Epithelial cell of proximal tubule (primary cell): Measurements from ENCODE around the gene ARHGAP9. TPM values are rescaled to one million over a fixed set of nuclear protein-coding genes. Genes with fewer than 3 reads are reported as not detected.

ENCODE experiments used
- DNase-seq: peaks from one replicate; pipeline ENCODE4 v3.0.0-alpha.2; 2011; ENCODE audit warnings: low read depth
- H3K4me3 ChIP-seq: 2 replicates; pipeline ENCODE4 v1.5.1; 2011; ENCODE audit warnings: low read depth, mild to moderate bottlenecking, low read length
- CTCF ChIP-seq: conservative IDR thresholded peaks from 2 replicates; pipeline ENCODE4 v1.5.1; 2012; ENCODE audit warnings: low read depth, mild to moderate bottlenecking, low read length
- total RNA-seq: library from RNA; depleted of rRNA; stranded (reverse); fragments of >200 nt; gene quantifications from 2 replicates; pipeline ENCODE4 v1.2.3, GENCODE V29; 2015

ARHGAP9 gene
- total RNA-seq, 1 donor from 2014 or later: 0.29 TPM

DNA sequence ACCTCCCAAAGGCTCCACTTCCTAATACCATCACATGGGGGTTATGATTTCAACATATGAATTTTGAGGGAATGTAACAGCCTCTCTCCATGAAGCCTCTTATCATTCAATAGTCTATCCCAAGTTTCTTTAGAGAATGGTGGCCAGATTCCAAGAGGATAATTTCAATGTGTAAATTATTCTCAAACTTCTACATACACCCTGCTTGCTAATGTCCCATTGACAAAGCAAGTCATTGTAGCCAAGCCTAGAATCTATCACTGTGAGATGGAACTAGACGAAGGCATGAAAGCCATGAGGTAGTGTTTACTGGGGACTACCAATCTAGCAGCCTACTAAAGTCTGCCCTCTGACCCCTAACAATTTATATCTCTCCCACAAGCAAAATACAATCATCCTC lies 41.3 kb downstream of the ARHGAP9 start:
- no peak for DNase-seq
- TF ChIP-seq CTCF: no peak

GRCh38 chr12:57435293-57435692 lies 44.4 kb downstream of the ARHGAP9 start:
- no peak overlapping the region for H3K4me3 ChIP-seq
- no peak for DNase-seq
- TF ChIP-seq CTCF: no peak

More for the DNA sequence above, 41.3 kb downstream of the ARHGAP9 start:
- no peak overlapping the region for H3K4me3 ChIP-seq

- DNase-seq: no peak
- TF ChIP-seq CTCF: no peak
- H3K4me3 ChIP-seq: no peak within 1 kb of the TSS
These were observed 45.0 kb downstream of the ARHGAP9 start, which contains the start of gene INHBC for GRCh38 chr12:57434517-57435223. Gene INHBC (plus strand): TSS chr12:57434784. CDS start chr12:57434887, 103 bp downstream.

GRCh38 chr12:57433370-57433769 lies 46.3 kb downstream of the ARHGAP9 start:
- H3K4me3 ChIP-seq: no peak overlapping the region
- no peak for DNase-seq
- no peak for TF ChIP-seq CTCF

- TF ChIP-seq CTCF: no peak
- H3K4me3 ChIP-seq: peak overlapping the region; percentile 79
- DNase-seq: no peak
These were observed 47.9 kb downstream of the ARHGAP9 start for GRCh38 chr12:57431654-57432188.

GRCh38 chr12:57430931-57431566 lies 48.6 kb downstream of the ARHGAP9 start, which contains the start of gene R3HDM2:
Gene R3HDM2 (minus strand): TSS chr12:57431043. CDS start chr12:57310428, 120,615 bp downstream.
- H3K4me3 ChIP-seq: peak within 1 kb of the TSS; percentile 79
- no peak for DNase-seq

More at GRCh38 chr12:57430931-57431566, 48.6 kb downstream of the ARHGAP9 start, which contains the start of gene R3HDM2:
- no peak for TF ChIP-seq CTCF
